ENCODE data around the gene RBM39. TPM values are rescaled to one million over a fixed set of nuclear protein-coding genes. Genes with fewer than 3 reads are reported as not detected.

Gene RBM39
- total RNA-seq, 2 donors from 2014 or later = 232 to 413 TPM

- DNase-seq (ENCODE audit: low spot score) = no peak
- Histone ChIP-seq H3K4me1 (ENCODE audit: control insufficient read depth in 1 of 2, low read depth in 2 of 2) (peaks cover 6 to 22% of the 10 kb centered on the region in 2 donors), H3K27ac (no peak overlapping the region), H3K27me3 (replicated peaks; ENCODE audit: insufficient read depth) (no peaks in the 10 kb centered on the region), H3K36me3 (peaks cover 37% of the 10 kb centered on the region), H3K4me3 (no peak overlapping the region), H3K9me3 (no peaks in the 10 kb centered on the region)
- ATAC-seq (ENCODE audit: insufficient number of reproducible peaks, low FRiP score, low read depth) = no peak
- no peak for TF ChIP-seq CTCF (IDR thresholded peaks at IDR 0.05)
Observed at GRCh38 chr20:35704514-35705261, 37.4 kb downstream of the RBM39 start.

- H3K36me3 ChIP-seq = peaks cover 37% of the 10 kb centered on the region
- H3K27ac ChIP-seq = no peak overlapping the region
- H3K9me3 ChIP-seq = no peaks in the 10 kb centered on the region
- DNase-seq (ENCODE audit: low spot score) (no peak), ATAC-seq (ENCODE audit: insufficient number of reproducible peaks, low FRiP score, low read depth) (no peak)
- no peaks in the 10 kb centered on the region for H3K27me3 ChIP-seq (replicated peaks; ENCODE audit: insufficient read depth)
- H3K4me3 ChIP-seq = no peak overlapping the region
- H3K4me1 ChIP-seq (ENCODE audit: control insufficient read depth in 1 of 2, low read depth in 2 of 2) = peaks cover 11 to 19% of the 10 kb centered on the region in 2 donors
- TF ChIP-seq CTCF (IDR thresholded peaks at IDR 0.05) = no peak
Observed at GRCh38 chr20:35702824-35703695, 39.0 kb downstream of the RBM39 start.

- TF ChIP-seq CTCF (IDR thresholded peaks at IDR 0.05) = no peak
- Histone ChIP-seq H3K36me3 (peaks cover 37% of the 10 kb centered on the region), H3K9me3 (no peaks in the 10 kb centered on the region), H3K27ac (no peak overlapping the region), H3K4me1 (ENCODE audit: control insufficient read depth in 1 of 2, low read depth in 2 of 2) (peaks cover 15 to 27% of the 10 kb centered on the region in 2 donors), H3K4me3 (no peak overlapping the region), H3K27me3 (replicated peaks; ENCODE audit: insufficient read depth) (no peaks in the 10 kb centered on the region)
- no peak for ATAC-seq (ENCODE audit: insufficient number of reproducible peaks, low FRiP score, low read depth)
- DNase-seq (ENCODE audit: low spot score) = no peak
Observed at GRCh38 chr20:35702051-35702823, 39.8 kb downstream of the RBM39 start.

GRCh38 chr20:35700625-35701148, 41.4 kb downstream of the RBM39 start:
- Histone ChIP-seq H3K4me1 (ENCODE audit: control insufficient read depth in 1 of 2, low read depth in 2 of 2) (peaks cover 15 to 28% of the 10 kb centered on the region in 2 donors), H3K27ac (peak overlapping the region in 1 of 2 donors; percentile 92)

More at GRCh38 chr20:35700625-35701148, 41.4 kb downstream of the RBM39 start:
- H3K36me3 ChIP-seq = peaks cover 26% of the 10 kb centered on the region
- no peak for TF ChIP-seq CTCF (IDR thresholded peaks at IDR 0.05)
- ATAC-seq (ENCODE audit: insufficient number of reproducible peaks, low FRiP score, low read depth) (no peak), DNase-seq (ENCODE audit: low spot score) (no peak)
- peak overlapping the region; percentile 95 for H3K4me3 ChIP-seq
- H3K9me3 ChIP-seq = no peaks in the 10 kb centered on the region
- H3K27me3 ChIP-seq (replicated peaks; ENCODE audit: insufficient read depth) = no peaks in the 10 kb centered on the region

Data from thoracic aorta (tissue), 2 donors.